ENCODE data around the gene PSMA5.
"Not testable (repeated sequence)": the region's sequence is repeated elsewhere in the genome, so short reads cannot be mapped to it uniquely, and the experiment has no call there.

PSMA5 gene

GRCh38 chr1:109391626-109392025, 34.6 kb downstream of the PSMA5 start:
- no peak for DNase-seq

- DNase-seq, result no peak
These were observed 35.1 kb downstream of the PSMA5 start for GRCh38 chr1:109391157-109391556.

GRCh38 chr1:109389638-109390341, 36.5 kb downstream of the PSMA5 start:
- no peak for DNase-seq

GRCh38 chr1:109388884-109389637, 37.2 kb downstream of the PSMA5 start:
- DNase-seq, result no peak

- DNase-seq, result no peak
These were observed 38.0 kb downstream of the PSMA5 start for GRCh38 chr1:109388208-109388711.

GRCh38 chr1:109386054-109386717, 40.1 kb downstream of the PSMA5 start:
- DNase-seq, result no peak

GRCh38 chr1:109385417-109385816, 40.8 kb downstream of the PSMA5 start:
- no peak for DNase-seq

- no peak for DNase-seq
These were observed 42.4 kb downstream of the PSMA5 start for GRCh38 chr1:109383854-109384253.

- DNase-seq, result no peak
These were observed 43.0 kb downstream of the PSMA5 start for GRCh38 chr1:109383087-109383779.

GRCh38 chr1:109381573-109381972, 44.7 kb downstream of the PSMA5 start:
- DNase-seq, result no peak

GRCh38 chr1:109379907-109380306, 46.3 kb downstream of the PSMA5 start:
- no peak for DNase-seq

- no peak for DNase-seq
These were observed 46.8 kb downstream of the PSMA5 start for GRCh38 chr1:109379422-109379821.

- DNase-seq, result no peak
These were observed 48.5 kb downstream of the PSMA5 start for GRCh38 chr1:109377698-109378097.

- not testable (repeated sequence) for DNase-seq
These were observed 52.6 kb downstream of the PSMA5 start for GRCh38 chr1:109373696-109374095.

GRCh38 chr1:109373126-109373525, 53.1 kb downstream of the PSMA5 start:
- no peak for DNase-seq

- DNase-seq, result no peak
These were observed 54.0 kb downstream of the PSMA5 start for GRCh38 chr1:109372281-109372680.

GRCh38 chr1:109371341-109371739, 54.9 kb downstream of the PSMA5 start:
- no peak for DNase-seq

- no peak for DNase-seq
These were observed 55.4 kb downstream of the PSMA5 start for GRCh38 chr1:109370712-109371340.

GRCh38 chr1:109369167-109369746, 57.0 kb downstream of the PSMA5 start:
- no peak for DNase-seq

GRCh38 chr1:109368464-109368863, 57.8 kb downstream of the PSMA5 start:
- DNase-seq, result no peak

GRCh38 chr1:109367626-109368025, 58.6 kb downstream of the PSMA5 start:
- no peak for DNase-seq

GRCh38 chr1:109365642-109366204, 60.5 kb downstream of the PSMA5 start:
- DNase-seq, result no peak
